Cardiac septum (tissue), 1 donor: ENCODE data around the gene NPS. TPM values are rescaled to one million over a fixed set of nuclear protein-coding genes. Genes with fewer than 3 reads are reported as not detected.

Experiments used
- DNase-seq: peaks from one replicate; pipeline ENCODE4 v3.0.0-alpha.2; 2020; ENCODE audit warnings: low spot score
- intact Hi-C: fragments of 100-400 bp; cut with DNase I; formaldehyde crosslinking; loops from one replicate; pipeline ENCODE4 v1.14.0; 2022
- long read RNA-seq: library from polyadenylated mRNA; unstranded; transcript quantifications from one replicate; pipeline ENCODE4 v2.0.0, GENCODE V29; 2021
- total RNA-seq: library from RNA; stranded (reverse); fragmentation: NEBNext Ultra II Directional; extraction: Animal tissue kit (Norgen Biotek cat#: 25700); gene quantifications from one replicate; pipeline ENCODE4 v1.2.1, GENCODE V29; 2021
- donor health status: DM: no; HTN: no; CAD: no.

Gene NPS
- total RNA-seq: not detected
- long read RNA-seq: 0 reads

GRCh38 chr10:127549009-127549408, at the start of gene NPS:
Gene NPS (plus strand): TSS chr10:127549309. CDS start chr10:127549369, 60 bp downstream.
- no peak for DNase-seq
- intact Hi-C loops: no loop called here

DNA sequence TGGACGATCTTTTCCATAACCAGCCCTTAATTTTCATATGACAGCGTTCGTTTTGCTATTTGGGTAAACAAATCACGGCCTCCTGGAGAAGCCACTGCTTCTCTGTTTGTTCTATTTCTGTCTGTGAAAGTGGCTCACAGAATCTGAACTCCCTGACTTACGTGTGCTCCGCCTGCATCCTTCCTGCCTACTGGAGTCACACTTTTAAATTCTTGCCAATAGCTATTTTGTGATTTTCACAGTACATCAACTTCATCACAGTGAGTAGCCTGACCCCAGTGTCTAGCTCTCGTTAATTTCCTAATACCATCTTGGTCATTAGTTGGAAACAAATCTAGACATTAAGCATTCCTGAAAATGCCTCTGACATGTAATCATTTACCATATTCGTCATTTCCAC, 49.0 kb upstream of the NPS start:
- intact Hi-C loops: no loop called here
- DNase-seq: no peak

- intact Hi-C loops: no loop called here
- DNase-seq: no peak
Measured at GRCh38 chr10:127506094-127506493, 43.0 kb upstream of the NPS start.

- DNase-seq: no peak
- intact Hi-C loops: no loop called here
Measured at GRCh38 chr10:127522298-127522697, 26.8 kb upstream of the NPS start.

DNA sequence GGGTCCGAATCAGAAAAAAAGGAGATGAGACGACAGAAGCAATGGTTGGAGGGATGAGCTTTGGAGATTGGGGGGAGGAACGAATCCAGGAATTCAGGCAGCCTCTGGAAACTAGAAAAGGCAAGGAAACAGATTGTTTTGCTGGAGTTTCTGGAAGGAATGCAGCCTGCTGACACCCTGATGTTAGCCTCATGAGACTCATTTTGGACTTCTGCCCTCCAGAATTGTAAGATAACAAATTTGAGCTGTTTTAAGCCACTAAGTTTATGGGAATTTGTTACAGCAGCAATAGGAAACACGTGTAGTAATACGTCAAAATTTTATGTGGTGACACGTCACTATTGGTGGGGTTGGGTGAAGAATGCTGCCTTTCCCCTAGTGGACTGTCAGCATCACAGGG, 25.6 kb upstream of the NPS start:
- intact Hi-C loops: no loop called here
- no peak for DNase-seq

GRCh38 chr10:127524229-127524628, 24.9 kb upstream of the NPS start:
- intact Hi-C loops: no loop called here
- no peak for DNase-seq

GRCh38 chr10:127524908-127525665, 24.0 kb upstream of the NPS start:
- DNase-seq: no peak
- intact Hi-C loops: no loop called here

DNA sequence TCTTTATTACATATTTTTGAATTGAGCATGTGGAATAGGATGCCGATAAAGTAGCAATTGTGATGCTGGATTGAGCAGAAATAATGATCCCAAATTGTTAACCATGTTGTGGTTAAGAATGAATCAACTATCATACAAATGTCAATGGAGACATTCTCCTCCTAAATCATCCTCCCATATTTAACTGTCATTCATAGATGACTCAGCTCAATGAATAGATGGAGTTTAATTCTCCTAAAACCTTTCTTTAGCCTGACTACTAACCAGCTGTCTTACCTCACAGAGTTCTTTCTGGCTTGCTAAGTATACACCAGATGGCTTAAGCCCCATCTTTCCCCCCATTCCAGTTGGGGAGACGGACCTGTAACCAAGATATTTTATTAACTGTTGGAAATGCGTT, 23.4 kb upstream of the NPS start:
- intact Hi-C loops: no loop called here
- no peak for DNase-seq

GRCh38 chr10:127526161-127526560, 22.9 kb upstream of the NPS start:
- DNase-seq: no peak
- intact Hi-C loops: no loop called here

- intact Hi-C loops: no loop called here
- no peak for DNase-seq
Measured at GRCh38 chr10:127527320-127527719, 21.8 kb upstream of the NPS start.

DNA sequence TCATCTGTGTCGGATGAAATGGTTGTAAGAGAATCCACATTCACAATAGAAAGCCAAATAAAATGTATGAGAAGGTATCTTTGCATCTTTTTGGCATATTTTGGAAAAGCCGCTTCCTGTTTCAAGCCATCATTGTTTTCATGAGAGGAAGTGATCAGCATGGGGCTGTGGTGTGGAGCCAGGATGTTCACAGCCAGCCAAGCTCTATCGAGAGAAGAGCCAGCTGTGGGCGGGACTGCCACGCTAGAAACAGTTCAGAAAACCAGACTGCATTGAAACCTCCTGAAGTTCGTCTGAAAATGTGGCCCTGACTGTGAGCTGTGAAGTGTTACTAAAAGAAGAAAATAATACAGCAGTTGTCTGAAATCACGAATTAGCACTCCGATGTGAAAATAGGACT, 21.2 kb upstream of the NPS start:
- intact Hi-C loops: no loop called here
- no peak for DNase-seq

DNA sequence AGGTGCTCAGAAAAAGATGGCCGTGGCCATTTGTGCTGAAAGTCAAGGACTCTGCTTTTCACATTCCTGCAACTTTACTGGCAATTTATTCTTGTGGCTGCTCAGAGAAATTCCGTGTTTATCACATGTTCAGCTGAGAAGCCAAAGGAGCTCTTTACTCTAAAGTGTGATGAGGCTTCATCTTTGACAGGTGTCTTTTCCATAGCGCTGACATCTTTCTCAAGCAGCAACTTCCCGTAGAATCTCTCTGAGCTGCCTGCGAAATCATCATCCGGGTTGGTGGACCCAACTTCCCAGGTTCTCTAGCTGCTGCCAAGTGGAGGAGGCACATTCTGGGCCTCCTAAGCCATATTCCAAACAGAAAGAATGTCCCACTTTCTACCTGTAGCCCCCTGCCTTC, 16.9 kb upstream of the NPS start:
- intact Hi-C loops: no loop called here
- no peak for DNase-seq

- DNase-seq: no peak
Measured at GRCh38 chr10:127532659-127533058, 16.4 kb upstream of the NPS start.

GRCh38 chr10:127534074-127534473, 15.0 kb upstream of the NPS start:
- intact Hi-C loops: no loop called here

More at GRCh38 chr10:127532659-127533058, 16.4 kb upstream of the NPS start:
- intact Hi-C loops: no loop called here

DNA sequence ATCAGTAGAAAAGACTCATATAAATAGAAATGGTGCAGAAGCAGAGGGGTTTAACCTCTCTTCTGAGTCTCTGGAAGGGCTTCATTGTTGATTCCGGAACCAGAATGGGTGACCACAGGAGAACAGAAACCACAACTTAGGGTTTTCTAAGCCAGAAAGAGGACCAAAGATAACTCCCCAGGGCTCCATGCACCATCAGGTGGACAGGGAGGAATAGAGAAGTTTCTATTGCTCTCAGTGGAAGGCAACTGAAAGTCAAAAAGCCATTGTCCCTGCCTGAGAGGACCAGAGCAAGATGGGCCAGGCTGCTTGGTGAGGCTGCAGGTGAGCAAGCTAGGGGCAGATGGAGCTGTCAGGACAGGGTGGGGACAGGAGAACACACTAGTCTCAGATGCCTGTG, 14.6 kb upstream of the NPS start:
- DNase-seq: no peak

More at GRCh38 chr10:127534074-127534473, 15.0 kb upstream of the NPS start:
- no peak for DNase-seq

GRCh38 chr10:127535802-127536515, 13.2 kb upstream of the NPS start:
- no peak for DNase-seq
- intact Hi-C loops: no loop called here

More for the DNA sequence above, 14.6 kb upstream of the NPS start:
- intact Hi-C loops: no loop called here

- DNase-seq: no peak
Measured at GRCh38 chr10:127536972-127537760, 11.9 kb upstream of the NPS start.

GRCh38 chr10:127537924-127538323, 11.2 kb upstream of the NPS start:
- no peak for DNase-seq
- intact Hi-C loops: no loop called here

More at GRCh38 chr10:127536972-127537760, 11.9 kb upstream of the NPS start:
- intact Hi-C loops: no loop called here

DNA sequence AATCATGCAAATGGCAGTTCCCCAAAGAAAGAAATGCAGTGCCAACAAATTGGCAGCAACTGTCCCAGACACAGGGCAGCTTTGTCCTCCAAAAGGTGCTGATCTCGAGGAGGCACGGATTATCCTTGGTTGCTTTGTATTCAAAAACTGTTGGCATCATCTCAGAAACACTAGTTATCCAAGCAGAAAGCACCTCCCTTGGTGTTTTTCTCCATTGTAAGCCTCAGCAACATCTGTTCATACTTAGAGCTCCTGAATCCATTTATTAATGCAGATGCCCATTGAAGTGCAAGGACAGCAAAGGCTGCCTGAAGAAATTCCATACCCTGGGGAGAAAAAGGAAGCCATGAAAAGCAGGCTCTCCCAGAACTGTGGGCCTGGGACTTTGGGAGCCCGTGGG, 1.1 kb upstream of the NPS start:
- intact Hi-C loops: no loop called here

GRCh38 chr10:127550861-127551260, 1.8 kb downstream of the NPS start:
- intact Hi-C loops: no loop called here
- DNase-seq: no peak

More for the DNA sequence above, 1.1 kb upstream of the NPS start:
- no peak for DNase-seq
